Activated CD8-positive, alpha-beta memory T cell treated with anti-CD3 and anti-CD28 coated beads, Interleukin-2, amount 50 U/mL, for 4 hours (primary cell): Measurements from ENCODE around the gene TBC1D16.
"Not testable (repeated sequence)": the region's sequence is repeated elsewhere in the genome, so short reads cannot be mapped to it uniquely, and the experiment has no call there.

Source experiments
- DNase-seq: peaks from one replicate; pipeline ENCODE4 v3.0.0-alpha.2; 2020

The TBC1D16 gene

GRCh38 chr17:80050706-80051105 lies 15.0 kb upstream of the TBC1D16 start:
- DNase-seq = no peak

- no peak for DNase-seq
Observed at GRCh38 chr17:80049986-80050385, 14.3 kb upstream of the TBC1D16 start.

GRCh38 chr17:80047176-80047575 lies 11.5 kb upstream of the TBC1D16 start:
- DNase-seq = no peak

GRCh38 chr17:80046709-80047108 lies 11.0 kb upstream of the TBC1D16 start:
- DNase-seq = not testable (repeated sequence)

GRCh38 chr17:80045703-80046102 lies 10.0 kb upstream of the TBC1D16 start:
- DNase-seq = no peak

GRCh38 chr17:80043963-80044362 lies 8.3 kb upstream of the TBC1D16 start:
- no peak for DNase-seq

GRCh38 chr17:80036715-80037477 lies 1.2 kb upstream of the TBC1D16 start:
- no peak for DNase-seq

- peak; percentile 75 for DNase-seq
Observed at GRCh38 chr17:80035937-80036714, 454 bp upstream of the TBC1D16 start, which contains the start of gene CCDC40. Gene CCDC40 (plus strand): TSS chr17:80036642. CDS start chr17:80036663, 21 bp downstream.

GRCh38 chr17:80034791-80035686 lies 633 bp downstream of the TBC1D16 start:
- DNase-seq = peak; percentile 45

- no peak for DNase-seq
Observed at GRCh38 chr17:80033840-80034239, 1.8 kb downstream of the TBC1D16 start.

GRCh38 chr17:80032614-80033171 lies 3.0 kb downstream of the TBC1D16 start:
- no peak for DNase-seq

- DNase-seq = no peak
Observed at GRCh38 chr17:80031691-80032430, 3.8 kb downstream of the TBC1D16 start.

GRCh38 chr17:80030730-80031410 lies 4.8 kb downstream of the TBC1D16 start:
- no peak for DNase-seq

- no peak for DNase-seq
Observed at GRCh38 chr17:80029258-80029974, 6.3 kb downstream of the TBC1D16 start.

- no peak for DNase-seq
Observed at GRCh38 chr17:80028030-80028429, 7.6 kb downstream of the TBC1D16 start.

GRCh38 chr17:80027043-80027435 lies 8.6 kb downstream of the TBC1D16 start:
- no peak for DNase-seq

GRCh38 chr17:80026359-80027042 lies 9.2 kb downstream of the TBC1D16 start:
- no peak for DNase-seq

GRCh38 chr17:80025796-80026195 lies 9.9 kb downstream of the TBC1D16 start:
- no peak for DNase-seq

GRCh38 chr17:80025140-80025539 lies 10.5 kb downstream of the TBC1D16 start:
- no peak for DNase-seq
